ENCODE results near the gene HEBP1. TPM values are rescaled to one million over a fixed set of nuclear protein-coding genes. Genes with fewer than 3 reads are reported as not detected.

Gene HEBP1
- total RNA-seq, 4 donors from 2014 or later: 40.6 to 70.6 (median 61.9) TPM

- TF ChIP-seq CTCF (IDR thresholded peaks at IDR 0.05): no peak
- no peak for TF ChIP-seq EP300 (IDR thresholded peaks at IDR 0.05)
- TF ChIP-seq POLR2A (IDR thresholded peaks at IDR 0.05; ENCODE audit: low read depth): no peak
- no peak for TF ChIP-seq POLR2AphosphoS5 (IDR thresholded peaks at IDR 0.05)
- Histone ChIP-seq H3K36me3 (peaks cover 24 to 80% (median 55%) of the 10 kb centered on the region in 4 donors), H3K4me1 (peaks cover 15 to 24% (median 19%) of the 10 kb centered on the region in 4 donors), H3K27me3 (no peaks in the 10 kb centered on the region), H3K4me3 (no peak overlapping the region), H3K9me3 (no peaks in the 10 kb centered on the region), H3K27ac (replicated peaks in 1 of 4) (no peak overlapping the region)
- intact Hi-C loops (cut with DNase I): loop anchor here (5.0 to 10.0 kb wide), 2 partner anchors 67 to 189 kb away; no protein-coding TSS in a partner anchor
- WGBS: 86% methylated on average over 5 of the region's 5 CpGs
- no peak for DNase-seq (ENCODE audit: extremely low spot score)
Observed at GRCh38 chr12:12984149-12984548, 15.9 kb downstream of the HEBP1 start.

GRCh38 chr12:12983420-12984035, 16.5 kb downstream of the HEBP1 start:
- no peak overlapping the region for H3K27ac ChIP-seq (replicated peaks in 1 of 4)
- intact Hi-C loops (cut with DNase I): loop anchor here (5.0 to 10.0 kb wide), 2 partner anchors 66 to 189 kb away; no protein-coding TSS in a partner anchor
- H3K9me3 ChIP-seq: no peaks in the 10 kb centered on the region
- TF ChIP-seq EP300 (IDR thresholded peaks at IDR 0.05) (no peak), CTCF (IDR thresholded peaks at IDR 0.05) (peak; percentile 52 to 67 (median 52)), POLR2A (IDR thresholded peaks at IDR 0.05; ENCODE audit: low read depth) (no peak), POLR2AphosphoS5 (IDR thresholded peaks at IDR 0.05) (no peak)
- peaks cover 19 to 78% (median 49%) of the 10 kb centered on the region in 4 donors for H3K36me3 ChIP-seq
- no peaks in the 10 kb centered on the region for H3K27me3 ChIP-seq
- no peak overlapping the region for H3K4me3 ChIP-seq
- no peak for DNase-seq (ENCODE audit: extremely low spot score)
- H3K4me1 ChIP-seq: peaks cover 15 to 27% (median 21%) of the 10 kb centered on the region in 4 donors
- 59% methylated on average over 9 of the region's 9 CpGs for WGBS

GRCh38 chr12:12982331-12982730, 17.7 kb downstream of the HEBP1 start:
- TF ChIP-seq CTCF (IDR thresholded peaks at IDR 0.05) (no peak), POLR2A (IDR thresholded peaks at IDR 0.05; ENCODE audit: low read depth) (no peak), EP300 (IDR thresholded peaks at IDR 0.05) (no peak), POLR2AphosphoS5 (IDR thresholded peaks at IDR 0.05) (no peak)
- Histone ChIP-seq H3K4me3 (no peak overlapping the region), H3K27ac (replicated peaks in 1 of 4) (no peak overlapping the region), H3K4me1 (peaks cover 15 to 27% (median 21%) of the 10 kb centered on the region in 4 donors), H3K27me3 (no peaks in the 10 kb centered on the region), H3K9me3 (no peaks in the 10 kb centered on the region), H3K36me3 (peaks cover 19 to 69% (median 41%) of the 10 kb centered on the region in 4 donors)
- intact Hi-C loops (cut with DNase I): loop anchor here (5.0 to 10.0 kb wide), 2 partner anchors 65 to 188 kb away; no protein-coding TSS in a partner anchor
- WGBS: 85% methylated on average over 2 of the region's 2 CpGs
- DNase-seq (ENCODE audit: extremely low spot score): no peak

DNA sequence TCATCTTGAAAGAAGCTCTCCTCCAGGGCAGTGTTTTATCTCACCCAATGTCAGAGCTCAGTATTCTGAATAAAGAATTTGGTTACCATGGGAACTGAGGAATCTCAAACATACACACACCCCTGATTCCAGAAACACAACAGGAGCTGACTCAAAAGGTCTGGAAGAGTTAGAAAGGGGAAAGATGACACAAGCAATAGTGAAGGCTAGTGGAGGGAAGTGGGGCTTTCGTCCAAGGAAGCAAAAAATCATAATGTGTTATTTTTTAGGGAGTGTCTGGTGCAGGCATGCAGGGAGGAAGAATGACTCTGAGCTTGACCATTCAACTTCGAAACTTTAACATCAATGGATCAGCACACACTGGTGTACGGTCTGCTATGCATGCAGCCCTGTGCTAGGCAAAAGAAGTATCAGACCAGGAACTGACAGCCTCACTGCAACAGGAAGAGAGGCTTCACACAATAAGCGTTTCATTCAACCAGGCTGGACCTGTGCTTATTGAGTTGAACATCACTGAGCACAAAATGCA, 20.3 kb downstream of the HEBP1 start:
- DNase-seq (ENCODE audit: extremely low spot score): no peak
- Histone ChIP-seq H3K9me3 (no peaks in the 10 kb centered on the region), H3K36me3 (peaks cover 0 to 58% (median 27%) of the 10 kb centered on the region in 4 donors), H3K27ac (replicated peaks in 1 of 4) (peak overlapping the region; percentile 42 to 61 (median 56)), H3K4me3 (no peak overlapping the region), H3K4me1 (peaks cover 26 to 47% (median 28%) of the 10 kb centered on the region in 4 donors), H3K27me3 (no peaks in the 10 kb centered on the region)
- intact Hi-C loops (cut with DNase I): loop anchor here (5.0 to 10.0 kb wide), 3 partner anchors 62 to 185 kb away; no protein-coding TSS in a partner anchor
- no peak for TF ChIP-seq EP300 (IDR thresholded peaks at IDR 0.05)
- no peak for TF ChIP-seq CTCF (IDR thresholded peaks at IDR 0.05)
- TF ChIP-seq POLR2AphosphoS5 (IDR thresholded peaks at IDR 0.05): peak in 1 of 2 donors; percentile 45
- TF ChIP-seq POLR2A (IDR thresholded peaks at IDR 0.05; ENCODE audit: low read depth): no peak
- WGBS: 58% methylated on average over 4 of the region's 4 CpGs

All from esophagus muscularis mucosa (tissue), 4 donors.